ENCODE data around the gene GPR45.

Gene GPR45

GRCh38 chr2:105261061-105261460, 19.5 kb downstream of the GPR45 start:
- no peak for DNase-seq (ENCODE audit: low spot score)
- in situ Hi-C loops (cut with MboI; ENCODE audit: low sequenced_read_pairs, unreplicated experiment), result no loop called here
- no peak for TF ChIP-seq CTCF (IDR thresholded peaks at IDR 0.05; ENCODE audit: borderline replicate concordance, control extremely low read depth, extremely low read depth, insufficient read depth, missing control alignments)

- no peak for TF ChIP-seq CTCF (IDR thresholded peaks at IDR 0.05; ENCODE audit: borderline replicate concordance, control extremely low read depth, extremely low read depth, insufficient read depth, missing control alignments)
- no peak for DNase-seq (ENCODE audit: low spot score)
- in situ Hi-C loops (cut with MboI; ENCODE audit: low sequenced_read_pairs, unreplicated experiment), result no loop called here
These were observed 21.1 kb downstream of the GPR45 start for GRCh38 chr2:105262651-105263091.

GRCh38 chr2:105269426-105269825, 27.9 kb downstream of the GPR45 start:
- in situ Hi-C loops (cut with MboI; ENCODE audit: low sequenced_read_pairs, unreplicated experiment), result no loop called here
- DNase-seq (ENCODE audit: low spot score), result no peak

DNA sequence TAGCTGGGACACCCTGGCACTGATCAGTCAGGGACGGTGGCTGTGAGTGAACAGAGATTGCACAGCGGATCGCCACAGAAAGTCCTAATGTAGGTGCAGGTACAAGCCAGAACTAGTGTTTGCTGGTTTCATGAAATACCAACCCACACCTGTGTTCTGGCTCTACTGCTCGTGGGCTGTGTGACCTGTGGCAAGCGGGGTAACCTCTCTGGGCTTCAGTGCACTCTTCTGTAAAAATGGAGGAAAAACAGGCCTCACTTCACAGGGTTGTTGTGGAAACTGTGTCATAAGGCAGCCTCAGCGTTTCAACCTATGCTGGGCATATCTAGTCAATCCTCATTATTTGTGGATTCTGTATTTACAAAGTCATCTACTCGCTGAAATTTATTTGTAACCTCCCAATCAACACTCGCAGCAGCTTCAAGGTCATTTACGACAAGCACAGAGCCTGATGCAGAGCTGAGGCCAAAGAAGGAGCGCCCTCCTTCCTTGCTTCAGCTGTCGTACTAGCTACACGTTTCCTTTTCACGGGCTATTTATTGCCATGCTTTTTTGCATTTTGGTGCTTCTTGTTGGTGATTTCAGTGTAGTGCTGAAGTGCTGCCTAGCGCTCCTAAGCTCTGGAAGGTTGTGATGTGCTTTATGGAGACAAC, 30.0 kb downstream of the GPR45 start:
- in situ Hi-C loops (cut with MboI; ENCODE audit: low sequenced_read_pairs, unreplicated experiment), result no loop called here
- DNase-seq (ENCODE audit: low spot score), result no peak
- no peak for TF ChIP-seq CTCF (IDR thresholded peaks at IDR 0.05; ENCODE audit: borderline replicate concordance, control extremely low read depth, extremely low read depth, insufficient read depth, missing control alignments)

More at GRCh38 chr2:105269426-105269825, 27.9 kb downstream of the GPR45 start:
- TF ChIP-seq CTCF (IDR thresholded peaks at IDR 0.05; ENCODE audit: borderline replicate concordance, control extremely low read depth, extremely low read depth, insufficient read depth, missing control alignments), result no peak

GRCh38 chr2:105272176-105272575, 30.6 kb downstream of the GPR45 start:
- no peak for DNase-seq (ENCODE audit: low spot score)
- in situ Hi-C loops (cut with MboI; ENCODE audit: low sequenced_read_pairs, unreplicated experiment), result no loop called here

GRCh38 chr2:105274046-105274445, 32.5 kb downstream of the GPR45 start:
- TF ChIP-seq CTCF (IDR thresholded peaks at IDR 0.05; ENCODE audit: borderline replicate concordance, control extremely low read depth, extremely low read depth, insufficient read depth, missing control alignments), result no peak
- no peak for DNase-seq (ENCODE audit: low spot score)
- in situ Hi-C loops (cut with MboI; ENCODE audit: low sequenced_read_pairs, unreplicated experiment), result no loop called here

More at GRCh38 chr2:105272176-105272575, 30.6 kb downstream of the GPR45 start:
- TF ChIP-seq CTCF (IDR thresholded peaks at IDR 0.05; ENCODE audit: borderline replicate concordance, control extremely low read depth, extremely low read depth, insufficient read depth, missing control alignments), result no peak

Data from GM13976 (cell line).